ENCODE data around the gene EDNRA.
A peak's percentile ranks its signal among the peaks of the same experiment; 100 is the strongest.

The EDNRA gene

DNA sequence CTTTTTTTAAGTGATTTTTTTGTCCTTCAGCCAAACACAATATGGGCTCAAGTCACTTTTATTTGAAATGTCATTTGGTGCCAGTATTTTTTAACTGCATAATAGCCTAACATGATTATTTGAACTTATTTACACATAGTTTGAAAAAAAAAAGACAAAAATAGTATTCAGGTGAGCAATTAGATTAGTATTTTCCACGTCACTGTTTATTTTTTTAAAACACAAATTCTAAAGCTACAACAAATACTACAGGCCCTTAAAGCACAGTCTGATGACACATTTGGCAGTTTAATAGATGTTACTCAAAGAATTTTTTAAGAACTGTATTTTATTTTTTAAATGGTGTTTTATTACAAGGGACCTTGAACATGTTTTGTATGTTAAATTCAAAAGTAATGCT lies 62.1 kb downstream of the EDNRA start:
- no peak for FAIRE-seq

DNA sequence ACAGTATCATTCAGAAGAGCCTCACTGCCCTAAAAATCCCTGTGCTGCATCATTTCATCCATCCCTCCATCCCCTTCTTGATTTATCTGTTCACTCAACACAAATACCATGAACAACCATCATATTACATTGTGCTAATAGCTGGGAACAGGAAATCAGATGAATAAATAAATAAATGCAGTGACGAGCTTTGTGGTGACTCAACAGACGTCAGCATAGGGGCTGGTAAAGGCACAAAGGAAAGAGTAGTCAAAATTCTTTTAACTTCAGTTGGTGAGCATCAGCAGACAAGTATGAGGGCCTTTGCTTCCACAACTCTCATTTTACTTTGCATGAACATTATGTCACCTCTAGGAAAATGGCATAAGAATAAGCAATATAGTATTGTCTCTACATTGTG lies 65.5 kb downstream of the EDNRA start:
- FAIRE-seq = no peak

DNA sequence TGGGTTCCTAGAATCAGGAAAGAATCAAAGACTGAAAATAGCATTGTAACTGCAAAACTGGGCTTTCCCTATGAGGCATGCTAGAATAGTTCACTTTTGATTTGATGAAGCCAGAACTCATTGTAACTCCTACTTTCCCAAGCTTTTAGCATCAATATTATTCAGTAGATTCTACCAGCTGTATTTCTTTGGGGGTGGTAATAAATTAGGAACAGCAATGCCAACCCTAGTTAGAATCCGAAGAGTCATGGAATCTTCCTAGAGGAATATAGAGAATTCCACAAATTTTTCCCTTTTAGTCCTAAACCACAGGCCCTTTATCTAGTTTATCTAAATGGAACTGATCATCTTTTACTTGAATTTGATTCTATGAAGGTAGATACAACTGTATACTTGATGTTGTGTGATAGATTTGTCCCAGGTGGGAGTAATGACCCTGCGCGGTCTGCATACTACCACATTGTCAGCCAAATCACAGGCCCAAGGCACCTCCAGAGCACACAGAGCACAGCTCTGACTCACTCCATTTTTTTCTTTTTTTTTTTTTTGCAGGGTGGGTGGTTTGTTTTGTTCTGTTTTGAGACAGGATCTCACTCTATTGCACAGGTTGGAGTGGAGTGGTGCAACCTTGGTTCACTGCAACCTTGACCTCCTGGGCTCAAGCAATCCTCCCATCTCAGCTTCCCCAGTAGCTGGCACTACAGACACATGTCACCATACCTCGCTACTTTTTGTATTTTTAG lies 66.6 kb downstream of the EDNRA start:
- no peak for FAIRE-seq

DNA sequence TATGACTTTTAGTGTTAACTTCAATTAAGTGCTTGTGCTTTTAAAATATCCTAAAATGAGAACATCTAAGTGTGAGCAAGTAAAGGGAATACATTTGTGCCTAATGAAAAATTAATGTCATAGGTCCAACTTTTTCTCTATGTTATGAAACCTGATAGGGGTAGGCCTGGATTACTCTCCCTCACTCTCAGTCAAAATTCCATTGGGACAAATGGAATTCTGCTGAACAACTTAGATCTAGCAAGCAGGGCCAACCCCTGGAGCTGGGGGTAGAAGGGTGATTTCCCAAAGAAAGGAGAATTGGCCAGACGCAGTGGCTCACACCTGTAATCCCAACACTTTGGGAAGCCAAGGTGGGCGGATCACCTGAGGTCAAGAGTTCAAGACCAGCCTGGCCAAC lies 67.4 kb downstream of the EDNRA start:
- no peak for FAIRE-seq

DNA sequence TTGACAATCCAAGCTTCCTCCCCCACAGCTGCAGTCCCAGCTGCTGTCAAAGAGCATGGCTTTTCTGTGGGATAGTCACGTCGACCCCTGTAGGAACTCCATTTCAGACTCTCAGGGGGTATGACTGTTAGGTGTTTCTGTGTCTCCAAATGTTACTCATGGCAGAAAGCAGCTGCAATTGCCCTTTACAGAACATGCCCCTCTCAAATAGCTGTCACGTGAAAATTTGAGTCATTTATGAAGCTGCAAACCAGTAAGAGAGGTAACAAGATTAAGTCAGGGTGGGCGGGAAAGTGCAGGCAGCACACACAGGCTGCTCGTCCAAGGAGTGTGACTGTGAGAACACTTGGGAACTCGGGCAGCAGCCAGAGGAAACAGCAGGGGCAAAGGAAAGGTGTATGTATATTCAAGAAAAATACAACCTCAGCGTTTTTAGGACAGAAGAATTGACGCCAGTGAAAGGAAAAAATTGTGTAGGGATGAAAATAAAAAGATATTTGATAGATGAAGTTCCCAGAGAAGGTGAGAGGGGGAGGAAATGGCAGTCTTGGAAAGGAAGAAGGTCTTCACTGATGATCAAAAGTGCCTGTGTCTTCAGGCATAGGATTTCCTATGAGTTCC lies 69.8 kb downstream of the EDNRA start:
- no peak for FAIRE-seq

DNA sequence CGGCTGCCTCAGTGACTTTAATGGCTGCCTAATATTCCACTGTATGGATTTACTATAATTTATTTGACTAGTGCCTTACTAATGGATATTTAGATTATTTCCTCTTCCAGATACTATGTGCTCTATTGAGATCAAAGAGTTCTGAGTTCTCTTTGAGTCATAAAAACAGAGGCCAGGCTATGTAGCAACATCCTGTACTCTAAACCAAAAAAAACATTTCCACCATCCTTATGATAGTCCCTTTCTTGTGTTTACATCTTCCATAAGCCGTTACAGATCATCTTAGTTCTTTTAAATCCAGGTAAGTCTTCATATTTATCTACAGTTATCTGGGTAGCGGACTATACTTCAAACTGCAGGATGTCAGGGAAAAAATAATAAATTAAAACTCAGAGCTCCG lies 79.7 kb downstream of the EDNRA start:
- no peak for FAIRE-seq

DNA sequence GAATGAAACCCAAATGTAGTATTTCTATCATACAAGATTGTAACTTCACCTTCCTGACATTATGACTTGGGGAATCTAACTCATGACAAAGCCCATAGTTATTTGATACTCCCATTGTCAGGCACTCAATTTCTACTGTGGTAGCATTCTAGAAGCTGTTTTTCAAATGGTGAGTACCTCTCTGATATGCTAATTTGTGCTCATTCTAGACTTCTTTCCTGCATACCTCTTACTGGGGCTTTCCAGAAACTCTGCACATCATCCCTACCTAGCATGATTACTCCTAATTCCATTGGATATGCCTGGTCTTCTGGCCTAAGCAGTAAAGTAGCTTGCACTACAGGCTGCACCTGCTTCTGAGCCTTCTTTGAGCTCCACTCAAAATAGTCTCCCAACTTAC lies 85.9 kb downstream of the EDNRA start:
- FAIRE-seq = no peak

DNA sequence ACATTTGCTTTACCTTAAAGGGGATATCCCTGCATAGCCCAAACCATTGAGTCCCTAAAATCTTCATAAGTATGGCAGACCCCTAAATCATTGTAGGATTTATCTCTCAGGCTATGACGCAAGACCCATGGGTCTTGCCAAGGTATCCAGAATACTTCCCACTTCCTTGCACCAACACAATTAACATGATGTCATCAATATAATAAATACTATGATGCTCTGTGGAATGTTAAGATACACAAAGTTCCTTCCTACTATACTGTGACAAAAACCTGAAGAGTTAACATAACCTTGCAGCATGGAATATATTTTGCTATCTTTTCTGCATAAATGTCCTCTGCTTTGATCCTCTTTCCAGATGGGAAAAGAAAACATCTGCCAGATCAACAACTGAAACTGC lies 86.4 kb downstream of the EDNRA start:
- no peak for FAIRE-seq

DNA sequence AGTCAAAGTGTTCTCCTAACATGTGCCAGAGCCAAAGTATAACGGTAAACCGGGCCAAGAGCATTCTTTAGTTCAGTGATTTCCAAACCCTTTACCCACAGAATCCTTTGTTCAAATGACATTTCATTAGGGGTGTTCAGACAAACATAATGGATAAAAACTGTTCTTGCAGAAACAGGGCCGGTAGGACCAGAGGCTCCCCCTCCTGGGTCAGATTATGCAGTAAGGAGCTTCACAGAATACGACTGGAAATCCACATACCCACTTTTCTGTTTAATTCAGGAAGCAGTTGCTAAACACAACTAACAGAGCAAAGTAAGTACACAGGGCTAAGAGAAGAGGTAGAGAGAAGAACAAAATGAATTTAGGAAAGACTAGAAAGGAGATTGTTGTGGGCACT lies 89.7 kb downstream of the EDNRA start:
- no peak for FAIRE-seq

DNA sequence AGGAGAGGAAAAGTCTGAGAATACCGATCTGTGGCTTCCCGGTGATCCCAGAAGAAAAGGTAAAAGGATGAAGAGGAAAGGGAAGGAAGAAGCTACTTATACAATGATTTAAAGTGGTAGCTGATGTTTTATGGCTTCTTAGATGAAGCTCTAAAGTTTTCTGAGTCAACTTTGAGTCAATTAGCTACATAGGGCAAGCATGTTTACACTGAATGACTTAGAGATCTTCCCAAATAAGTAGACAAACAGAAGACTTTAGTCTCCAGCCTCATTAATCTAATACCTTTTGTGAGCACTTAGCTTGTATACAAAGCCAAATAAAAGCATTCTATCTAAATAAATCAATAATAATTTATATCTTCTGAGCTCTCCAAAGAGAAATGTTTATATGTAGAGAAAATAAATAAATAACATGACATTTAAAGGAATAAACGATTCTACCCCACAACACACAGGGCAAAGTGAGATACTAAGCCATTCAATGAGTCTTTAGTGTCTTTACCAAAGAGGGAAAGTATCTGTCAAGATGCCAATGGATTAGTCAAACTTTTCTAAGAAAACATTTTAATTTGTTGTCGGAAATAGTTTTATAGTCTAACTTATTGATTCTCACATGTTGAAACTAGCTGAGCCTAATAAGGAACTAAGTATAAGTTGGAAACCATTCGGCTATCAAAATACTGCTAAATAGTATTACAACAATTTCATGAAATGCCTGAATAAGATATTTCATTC lies 90.3 kb downstream of the EDNRA start:
- FAIRE-seq = no peak

DNA sequence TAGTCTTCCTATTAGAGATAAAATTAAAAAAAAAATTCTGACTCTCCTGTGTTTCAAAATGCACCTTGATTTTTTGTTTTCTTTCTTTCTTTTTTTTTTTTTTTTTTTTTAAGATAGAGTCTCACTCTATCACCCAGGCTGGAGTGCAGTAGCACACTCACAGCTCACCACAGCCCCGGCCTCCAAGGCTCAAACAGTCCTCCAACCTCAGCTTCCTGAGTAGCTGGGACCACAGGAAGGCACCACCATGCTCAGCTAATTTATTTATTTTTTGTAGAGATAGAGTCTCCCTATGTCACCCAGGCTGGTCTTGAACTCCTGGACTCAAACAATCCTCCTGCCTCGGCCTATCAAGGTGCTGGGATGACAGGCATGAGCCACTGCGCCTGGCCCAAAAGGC lies 95.2 kb downstream of the EDNRA start:
- no peak for FAIRE-seq

DNA sequence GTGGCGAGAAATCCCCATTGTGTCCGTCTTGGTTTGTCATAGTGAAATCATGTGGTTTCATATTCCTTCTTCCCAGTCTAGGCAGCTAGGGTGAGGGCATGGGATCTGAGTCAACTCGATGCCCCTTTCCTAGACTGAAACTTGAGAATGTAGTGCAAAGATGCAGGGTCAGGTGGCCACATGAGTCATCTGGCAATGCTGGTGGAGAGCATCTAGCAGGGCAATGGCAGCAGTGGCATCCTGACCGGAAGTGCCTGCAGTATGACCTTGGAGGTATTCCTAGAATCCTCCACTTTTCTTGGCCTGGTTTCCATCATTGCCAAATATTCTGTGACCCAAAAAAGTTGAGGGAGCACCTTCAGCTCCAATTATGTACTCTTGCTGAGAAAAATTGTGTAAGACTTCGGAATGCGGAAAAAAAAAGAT lies 97.2 kb downstream of the EDNRA start:
- FAIRE-seq = no peak

DNA sequence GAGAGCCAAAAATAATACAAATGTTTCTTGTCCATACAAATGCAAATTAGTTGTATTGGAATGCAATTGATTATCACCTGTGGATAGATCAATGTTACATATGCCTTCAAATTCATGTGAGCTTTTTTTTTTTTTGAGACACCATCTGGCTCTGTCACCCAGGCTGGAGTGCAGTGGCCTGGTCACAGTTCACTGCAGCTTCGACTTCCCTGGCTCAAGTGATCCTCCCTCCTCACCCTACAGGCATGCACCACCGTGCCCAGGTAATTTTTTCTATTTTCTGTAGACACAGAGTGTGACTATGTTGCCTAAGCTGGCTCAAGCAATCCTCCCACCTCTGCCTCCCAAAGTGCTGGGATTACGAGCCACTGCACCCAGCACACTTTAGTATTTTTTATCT lies 97.7 kb downstream of the EDNRA start:
- no peak for FAIRE-seq

DNA sequence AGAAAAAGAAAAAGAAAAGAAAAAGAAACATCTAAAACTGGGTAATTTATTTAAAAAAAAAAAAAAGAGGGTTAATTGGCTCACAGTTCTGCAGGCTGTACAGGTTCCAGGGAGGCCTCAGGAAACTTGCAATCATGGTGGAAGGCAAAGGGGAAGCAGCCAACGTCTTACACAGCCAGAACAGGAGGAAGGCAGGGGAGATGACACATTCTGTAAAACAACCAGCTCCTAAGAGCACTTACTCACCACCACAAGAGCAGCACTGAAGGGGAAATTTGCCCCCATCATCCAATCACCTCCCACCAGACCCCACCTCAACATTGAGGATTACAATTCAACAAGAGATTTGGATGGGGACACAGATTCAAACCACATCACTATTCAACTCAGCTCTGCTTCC lies 99.5 kb downstream of the EDNRA start:
- FAIRE-seq = no peak

DNA sequence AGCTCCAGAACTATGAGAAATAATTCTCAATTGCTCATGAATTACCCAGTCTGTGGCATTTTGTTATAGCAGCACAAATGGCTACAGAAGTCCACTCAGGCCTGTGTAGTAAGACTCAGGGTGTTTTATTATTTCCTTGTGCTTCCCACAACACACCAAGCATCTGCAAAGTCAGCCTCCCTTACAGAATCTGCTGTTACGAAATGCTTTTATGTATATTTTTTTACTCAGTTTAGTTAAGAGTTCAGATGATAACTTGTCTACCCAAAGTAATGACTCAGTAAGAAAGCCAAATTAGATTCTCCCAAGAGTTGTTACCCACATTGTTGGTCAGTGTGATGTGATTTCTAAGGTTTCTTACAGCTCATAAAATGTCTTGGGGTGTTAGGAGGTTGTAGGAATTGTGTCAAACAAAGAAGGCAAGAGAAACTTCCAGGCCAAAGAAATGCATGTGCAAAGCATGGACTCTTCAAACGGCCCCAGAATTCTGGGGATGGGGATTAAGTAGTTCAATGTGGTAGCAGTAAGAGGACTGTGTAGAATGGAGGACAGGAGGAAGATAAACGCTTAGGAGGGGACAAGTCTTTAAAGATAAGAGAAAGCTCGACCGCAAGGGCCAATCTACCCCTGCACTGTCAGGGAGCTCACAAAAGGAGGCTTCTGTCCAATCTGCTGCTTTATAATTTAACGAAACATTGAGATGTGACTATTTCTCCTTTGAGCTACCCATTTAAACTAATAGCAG lies 100.9 kb downstream of the EDNRA start:
- FAIRE-seq = no peak

DNA sequence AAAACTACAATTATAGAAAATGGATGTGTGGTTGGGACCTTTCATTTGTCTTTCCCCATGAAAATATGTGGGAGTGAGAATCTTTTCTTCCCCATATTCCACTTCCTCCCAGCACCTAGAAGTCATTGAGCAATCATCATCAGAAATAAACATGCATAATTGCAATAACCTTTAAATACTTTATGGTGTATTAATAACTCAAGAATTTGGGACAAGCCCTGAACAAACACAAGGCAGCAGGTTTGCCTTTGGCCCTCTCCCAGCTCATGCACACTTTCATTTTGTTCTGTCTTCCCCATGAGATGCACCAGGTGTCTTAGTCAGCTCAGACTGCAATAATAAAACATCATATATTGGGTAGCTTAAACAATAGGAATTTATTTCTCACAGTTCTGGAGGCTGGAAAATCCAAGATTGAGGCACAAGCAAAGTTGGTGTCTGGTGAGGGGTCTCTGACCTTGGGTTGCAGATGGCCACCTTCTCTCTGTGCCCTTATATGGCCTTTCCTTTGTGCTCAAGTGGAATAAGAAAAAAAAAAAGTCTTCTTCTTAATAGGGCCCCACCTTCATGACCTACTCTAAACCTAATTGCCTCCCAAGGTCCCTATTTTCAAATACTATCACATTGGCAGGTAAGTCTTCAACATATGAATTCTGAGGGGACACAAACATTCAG lies 101.6 kb downstream of the EDNRA start:
- FAIRE-seq = no peak

DNA sequence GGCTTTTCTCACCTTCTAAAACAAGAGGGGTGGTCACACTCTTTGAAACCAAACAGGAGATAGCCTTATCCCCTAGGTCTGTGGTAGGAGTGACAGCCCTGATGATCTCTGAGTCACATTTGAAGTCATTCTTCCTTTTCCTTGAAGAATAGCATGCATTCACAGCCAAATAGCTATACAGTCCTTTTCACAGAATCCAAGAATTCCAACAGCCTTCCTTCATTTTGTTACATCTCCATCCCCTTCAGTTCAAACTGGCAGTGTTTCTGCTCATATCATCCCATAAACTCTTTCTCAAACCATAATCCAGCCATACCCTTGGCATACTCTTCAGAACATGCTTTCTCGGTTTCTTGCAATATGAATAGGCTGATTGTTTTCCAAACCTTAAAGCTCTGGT lies 103.0 kb downstream of the EDNRA start:
- FAIRE-seq = no peak

DNA sequence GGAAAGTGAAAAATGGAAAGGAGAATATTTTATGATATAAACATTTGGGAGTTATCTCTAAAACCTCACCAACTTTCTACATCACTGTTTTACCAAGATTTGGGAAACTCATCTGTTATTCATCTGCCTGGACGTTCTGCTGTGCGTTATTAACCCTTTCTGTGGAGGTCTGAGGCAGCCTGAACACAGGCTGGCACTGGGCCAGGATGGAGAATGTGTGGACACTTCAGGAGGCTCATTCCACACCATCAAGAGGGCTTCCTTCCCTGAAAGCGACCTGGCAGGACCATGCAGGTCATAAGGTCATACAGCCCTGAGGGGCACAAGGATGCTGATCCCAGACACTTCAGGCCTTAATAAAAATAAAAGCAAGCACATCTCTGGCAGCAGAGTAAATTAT lies 105.1 kb downstream of the EDNRA start:
- FAIRE-seq = no peak

DNA sequence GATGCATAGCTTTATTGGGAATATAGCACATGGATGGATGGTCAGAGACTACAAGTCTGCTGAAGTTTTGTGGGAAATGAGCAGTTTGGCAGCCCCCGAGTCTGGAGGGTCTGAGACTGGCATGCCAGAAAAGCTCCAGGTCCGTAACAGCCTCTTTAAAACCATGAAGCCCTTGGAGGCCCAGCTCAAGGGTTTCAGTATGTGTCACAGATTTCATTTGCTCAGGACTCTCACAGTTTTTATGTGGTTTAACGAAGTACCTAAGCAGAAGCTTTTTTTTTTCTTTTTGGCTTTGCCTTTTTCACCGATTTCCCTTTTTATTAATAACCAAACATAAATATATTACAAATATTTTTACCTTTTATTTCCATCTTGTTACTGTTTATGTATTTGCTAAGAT lies 105.7 kb downstream of the EDNRA start:
- FAIRE-seq = no peak

DNA sequence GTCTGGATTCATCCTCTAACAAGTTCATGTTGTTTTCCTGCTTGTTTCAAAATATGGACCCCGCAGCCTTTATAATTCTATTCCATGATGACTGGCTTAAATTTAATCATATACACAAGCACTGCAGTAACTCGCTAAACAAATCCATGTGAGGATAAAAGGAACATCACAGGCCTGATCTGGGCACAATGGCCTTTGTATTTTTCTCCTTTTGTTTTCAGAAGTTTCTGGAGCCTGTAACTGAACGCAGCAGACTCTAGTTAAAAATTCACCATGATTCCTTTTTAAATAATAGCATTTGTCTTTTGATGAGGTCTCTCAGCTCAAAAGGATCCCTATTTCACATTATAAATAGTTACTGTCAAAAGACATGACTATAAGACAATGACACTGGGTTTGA lies 106.1 kb downstream of the EDNRA start:
- no peak for FAIRE-seq

DNA sequence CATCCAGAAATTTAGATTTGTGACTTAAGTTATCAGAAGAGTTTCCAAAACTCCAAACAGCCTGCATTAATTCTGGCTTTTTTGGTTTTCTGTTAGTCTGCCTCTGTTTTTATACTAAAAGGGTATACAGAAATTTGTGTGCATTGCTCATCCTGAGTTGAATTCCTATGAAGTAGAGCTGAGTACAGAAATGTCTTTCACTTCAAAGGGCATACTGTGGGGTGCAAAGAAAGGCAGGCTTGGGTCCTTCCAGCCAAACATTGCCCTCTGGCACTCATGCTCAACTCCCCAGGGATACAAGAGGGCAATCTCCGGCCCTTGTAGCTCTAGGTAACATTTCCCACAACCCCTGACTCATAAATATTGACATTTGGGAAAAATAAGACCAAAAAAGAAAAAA lies 108.7 kb downstream of the EDNRA start:
- FAIRE-seq = no peak

DNA sequence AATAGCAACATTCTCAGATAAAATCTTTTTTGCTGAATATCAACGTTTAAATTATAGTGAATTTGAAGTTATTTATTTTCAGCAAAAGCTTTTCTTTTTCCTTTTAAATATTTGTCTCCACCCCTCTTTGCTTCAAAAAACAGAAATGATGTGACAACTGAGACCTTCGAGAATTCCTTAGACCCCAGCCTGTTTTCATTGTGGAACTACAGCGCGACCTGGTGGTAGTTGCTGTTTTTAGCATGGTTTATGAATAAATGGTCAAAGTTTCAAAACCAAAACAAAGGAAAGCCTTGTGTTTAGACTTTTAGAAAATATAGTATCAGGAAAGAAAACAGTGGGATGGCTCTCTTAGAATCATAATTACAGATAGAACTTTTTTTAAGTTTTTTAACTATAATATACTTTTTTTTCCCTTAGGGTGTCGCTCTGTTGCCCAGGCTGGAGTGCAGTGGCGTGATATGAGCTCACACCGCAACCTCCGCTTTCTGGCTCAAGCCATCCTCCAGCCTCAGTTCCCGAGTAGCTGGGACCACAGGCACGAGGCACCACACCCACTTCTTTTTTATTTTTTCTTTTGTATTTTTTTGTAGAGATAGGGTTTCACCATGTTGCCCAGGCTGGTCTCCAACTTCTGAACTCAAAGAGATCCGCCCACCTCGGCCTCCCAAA lies 109.5 kb downstream of the EDNRA start:
- FAIRE-seq = peak; percentile 88

All from TTC549 (cell line).